A549 treated with AZD2906 at 1 μM for 4 hours (cell line): ENCODE results near the gene CCDC69. TPM values are rescaled to one million over a fixed set of nuclear protein-coding genes. Genes with fewer than 3 reads are reported as not detected.

Experiments
- total RNA-seq: library from RNA; stranded (reverse); fragments of 200-300 nt; extraction: Qiagen RNA extraction; gene quantifications from 5 replicates; pipeline ENCODE4 v1.2.3, GENCODE V29; 2022

Gene CCDC69, protein sequence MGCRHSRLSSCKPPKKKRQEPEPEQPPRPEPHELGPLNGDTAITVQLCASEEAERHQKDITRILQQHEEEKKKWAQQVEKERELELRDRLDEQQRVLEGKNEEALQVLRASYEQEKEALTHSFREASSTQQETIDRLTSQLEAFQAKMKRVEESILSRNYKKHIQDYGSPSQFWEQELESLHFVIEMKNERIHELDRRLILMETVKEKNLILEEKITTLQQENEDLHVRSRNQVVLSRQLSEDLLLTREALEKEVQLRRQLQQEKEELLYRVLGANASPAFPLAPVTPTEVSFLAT
- total RNA-seq, result 1.1 to 2.0 TPM (median 1.5 TPM) in 5 replicates

DNA sequence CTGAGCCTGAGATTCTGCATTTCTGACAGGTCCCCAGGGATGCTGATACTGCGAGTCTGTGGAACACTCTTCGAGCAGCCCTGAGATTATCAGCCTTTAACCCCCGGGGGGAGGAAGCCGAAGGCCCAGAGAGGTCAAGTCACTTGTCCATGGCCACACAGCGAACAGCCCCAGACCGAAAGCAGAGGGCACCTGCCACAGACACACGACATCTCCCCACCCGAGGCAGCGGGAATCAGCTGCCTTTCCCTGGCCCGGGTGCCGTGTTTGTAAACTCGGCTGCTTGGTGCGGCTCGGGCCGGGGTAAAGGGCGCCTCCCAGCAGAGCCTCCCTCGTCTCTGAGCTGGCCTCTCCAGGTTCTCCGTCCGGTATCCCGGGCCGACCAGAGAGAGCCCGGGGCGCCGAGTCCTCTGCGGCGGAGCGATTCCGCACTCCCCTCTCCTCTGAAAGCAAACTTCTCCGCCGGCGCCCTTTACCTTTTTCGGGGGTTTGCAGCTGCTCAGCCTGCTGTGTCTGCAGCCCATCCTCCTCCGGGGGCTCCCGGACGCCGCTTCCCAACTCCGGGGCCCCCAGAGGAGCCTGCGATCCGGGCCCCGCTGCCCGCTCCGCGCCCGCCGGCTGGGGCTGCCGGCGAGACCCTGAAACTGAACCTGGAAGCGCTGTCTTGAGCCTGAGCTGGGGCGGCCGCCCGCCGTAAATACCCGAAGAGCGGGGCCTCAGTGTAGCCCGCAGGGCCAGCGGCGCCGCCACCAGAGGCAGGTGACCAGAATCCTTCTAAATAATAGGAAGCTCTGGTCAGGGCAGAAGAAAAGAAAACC, at the start of gene CCDC69:
TSS of gene CCDC69 (minus strand) at position 646 of the 818 bp plus-strand sequence. CDS start at position 524, 122 bp downstream.

DNA sequence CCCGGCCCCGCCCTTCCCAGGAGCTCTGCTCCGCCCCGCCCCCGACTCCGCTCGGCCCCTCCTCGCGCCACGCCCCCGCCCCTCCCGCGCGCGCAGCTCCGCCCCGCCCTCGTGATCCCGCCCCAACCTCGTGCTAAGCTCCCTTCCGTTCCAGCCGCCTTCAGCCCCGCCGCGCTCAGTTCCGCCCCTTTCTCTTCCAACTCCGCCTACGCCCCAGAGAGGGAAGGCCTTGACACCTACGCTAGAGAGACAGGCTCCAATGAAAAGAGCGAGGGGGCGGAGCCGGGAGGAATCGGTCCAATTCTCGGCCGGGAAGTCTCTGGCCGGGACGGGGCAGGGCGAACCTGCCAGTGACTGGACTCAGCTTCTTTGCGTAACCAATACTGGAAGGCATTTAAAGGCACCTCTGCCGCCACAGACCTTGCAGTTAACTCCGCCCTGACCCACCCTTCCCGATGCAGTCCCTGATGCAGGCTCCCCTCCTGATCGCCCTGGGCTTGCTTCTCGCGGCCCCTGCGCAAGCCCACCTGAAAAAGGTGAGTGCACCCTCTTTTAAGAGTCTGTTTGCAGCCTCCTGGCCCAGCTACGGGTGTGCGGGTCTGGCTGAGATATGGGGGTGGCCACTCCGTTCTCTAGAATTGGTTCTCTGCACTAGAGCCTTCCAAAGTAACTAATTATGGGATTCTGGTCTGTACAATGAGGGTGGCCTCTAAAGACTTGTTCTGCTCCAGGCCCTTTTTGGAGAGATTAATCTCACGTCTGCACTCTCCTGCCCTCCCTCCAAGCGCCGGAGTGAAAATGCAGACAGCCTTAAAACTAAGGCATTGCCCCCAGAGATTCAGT, 29.1 kb upstream of the CCDC69 start, which contains the start of gene GM2A:
TSS of gene GM2A (plus strand) at position 424 of the 843 bp plus-strand sequence. CDS start at position 456, 32 bp downstream.

DNA sequence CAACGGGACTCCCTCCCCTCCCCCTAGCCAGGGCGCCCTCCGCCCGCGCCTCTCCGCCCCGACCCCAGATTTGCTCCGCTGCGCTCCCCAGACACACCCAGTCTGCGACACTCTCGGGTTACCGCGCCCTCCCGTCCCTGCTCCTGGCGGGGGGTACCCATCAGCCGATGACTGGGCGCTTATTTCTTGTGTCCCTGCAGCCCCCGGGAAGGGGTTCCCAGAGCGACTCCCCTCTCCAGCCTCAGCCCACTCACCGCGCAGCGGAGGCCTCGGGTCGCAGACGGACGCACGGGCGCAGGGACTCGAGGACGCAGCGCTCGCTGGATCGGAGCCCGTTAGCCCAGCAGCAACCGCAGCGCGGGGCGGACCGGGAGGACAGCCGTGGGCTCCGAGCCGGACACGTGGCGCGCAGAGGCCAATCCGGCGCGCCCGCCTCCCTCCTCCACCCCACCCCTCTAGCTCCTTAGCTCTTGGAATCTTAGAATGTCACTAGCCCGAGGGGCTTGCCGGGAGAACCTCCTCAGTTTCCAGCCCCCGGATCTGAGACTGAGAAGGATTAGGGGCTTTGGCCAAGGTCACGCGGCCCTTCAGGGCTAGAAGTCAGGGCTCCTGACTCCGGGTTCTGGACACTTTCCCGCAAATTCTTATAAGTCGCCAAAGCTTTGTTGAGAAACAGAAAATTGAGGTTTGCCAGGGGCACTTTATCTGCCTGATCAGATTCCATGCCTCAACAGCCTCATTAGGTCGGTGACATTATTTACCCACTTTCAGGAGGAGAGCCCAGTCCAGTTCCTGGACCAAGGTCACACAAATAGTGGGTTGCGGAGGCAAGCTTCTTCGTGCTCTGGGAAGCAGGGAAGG, 66.2 kb downstream of the CCDC69 start, which contains the start of gene ANXA6:
TSS of gene ANXA6 (minus strand) at position 354 of the 861 bp plus-strand sequence. CDS start 9,878 bp downstream, outside the sequence.

Other genes with a start within 250 kb of the CCDC69 start
- gene GPX3, start 203.5 kb downstream of the CCDC69 start, total RNA-seq, result 17.4 to 21.2 TPM (median 18.2 TPM) in 5 replicates
- 142 to 156 TPM (median 153 TPM) in 5 replicates for gene TNIP1, start 143.1 kb downstream of the CCDC69 start, total RNA-seq
- 42.3 to 51.2 TPM (median 45.6 TPM) in 5 replicates for gene ANXA6, start 66.3 kb downstream of the CCDC69 start, total RNA-seq
- gene GM2A, start 29.1 kb upstream of the CCDC69 start, total RNA-seq, result 14.8 to 18.0 TPM (median 15.3 TPM) in 5 replicates
- not detected in 5 replicates for gene SLC36A3, start 79.7 kb upstream of the CCDC69 start, total RNA-seq
- not detected in 5 replicates for gene SLC36A2, start 123.5 kb upstream of the CCDC69 start, total RNA-seq
- gene SLC36A1, start 223.5 kb upstream of the CCDC69 start, total RNA-seq, result 8.2 to 9.1 TPM (median 8.3 TPM) in 5 replicates